ENCODE measurements around the gene ABTB1.

The ABTB1 gene

DNA sequence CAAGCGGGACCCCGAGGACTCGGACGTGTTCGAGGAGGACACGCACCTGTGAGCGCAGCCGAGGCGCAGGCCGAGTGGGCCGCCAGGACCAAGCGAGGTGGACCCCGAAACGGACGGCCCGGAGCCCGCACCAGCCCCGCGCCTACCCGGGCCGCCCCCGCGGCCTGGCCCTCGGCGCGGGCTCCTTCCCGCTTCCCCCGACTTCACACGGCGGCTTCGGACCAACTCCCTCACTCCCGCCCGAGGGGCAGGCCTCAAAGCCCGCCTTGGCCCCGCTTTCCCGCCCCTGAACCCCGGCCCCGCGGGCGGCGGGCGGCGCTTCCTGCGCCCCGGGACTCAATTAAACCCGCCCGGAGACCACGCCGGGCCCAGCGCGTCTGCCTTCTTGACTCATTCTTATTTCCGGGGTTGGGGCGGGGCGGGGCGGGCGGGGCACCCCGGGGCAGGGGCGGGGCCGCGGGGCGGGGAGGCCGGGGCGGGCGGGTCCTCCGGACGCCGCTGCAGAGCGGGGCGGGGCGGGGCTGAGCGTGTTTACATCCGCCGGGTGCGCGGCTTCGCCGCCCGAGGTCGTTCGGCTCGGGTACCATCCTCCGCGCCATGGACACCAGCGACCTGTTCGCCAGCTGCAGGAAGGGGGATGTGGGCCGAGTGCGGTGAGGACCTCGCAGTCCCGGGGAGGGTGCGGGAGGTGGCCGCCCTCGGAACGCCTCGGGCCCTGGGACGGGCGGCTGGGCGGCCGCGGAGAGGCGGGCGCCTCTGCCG is at the start of gene ABTB1:
TSS of gene ABTB1 (plus strand) at position 524 of the 762 bp plus-strand sequence. CDS start at position 598, 74 bp downstream.
- peak; percentile 55 to 85 (median 73) for DNase-seq (ENCODE audit: low read depth in 2 of 3, low spot score in 1 of 3)

DNA sequence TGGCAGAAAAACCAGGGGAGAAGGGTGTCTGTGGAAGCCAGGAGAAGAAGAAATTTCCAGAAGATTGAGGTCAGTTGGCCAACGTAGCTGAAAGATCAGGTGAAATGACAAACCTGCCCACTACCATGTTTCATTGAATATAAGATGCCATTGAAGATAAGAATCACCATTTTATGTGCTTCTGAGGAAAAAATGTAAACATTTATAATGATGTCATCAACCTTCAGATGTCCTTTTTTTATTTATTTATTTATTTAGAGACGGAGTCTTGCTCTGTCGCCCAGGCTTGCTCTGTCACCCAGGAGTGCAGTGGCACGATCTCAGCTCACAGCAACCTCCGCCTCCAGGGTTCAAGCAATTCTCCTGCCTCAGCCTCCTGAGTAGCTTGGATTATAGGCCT is 48.7 kb upstream of the ABTB1 start:
- no peak for DNase-seq (ENCODE audit: low read depth in 2 of 3, low spot score in 1 of 3)

DNA sequence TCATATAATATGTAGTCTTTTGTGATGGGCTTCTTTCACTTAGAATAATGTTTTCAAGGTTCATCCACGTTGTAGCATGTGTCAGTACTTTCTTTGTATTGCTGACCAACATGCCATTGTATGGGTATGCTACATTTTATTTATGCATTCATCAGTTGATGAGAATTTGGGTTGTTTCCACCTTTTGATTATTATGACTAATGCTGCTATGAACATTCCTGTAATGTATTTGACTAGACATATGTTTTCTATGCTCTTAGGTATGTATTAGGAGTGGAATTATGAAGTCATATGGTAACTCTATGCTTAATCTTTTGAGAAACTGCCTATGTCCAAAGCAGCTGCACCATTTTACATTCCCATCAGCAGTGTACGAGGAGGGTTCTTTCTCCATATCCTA is 46.9 kb upstream of the ABTB1 start:
- DNase-seq (ENCODE audit: low read depth in 2 of 3, low spot score in 1 of 3) = no peak

DNA sequence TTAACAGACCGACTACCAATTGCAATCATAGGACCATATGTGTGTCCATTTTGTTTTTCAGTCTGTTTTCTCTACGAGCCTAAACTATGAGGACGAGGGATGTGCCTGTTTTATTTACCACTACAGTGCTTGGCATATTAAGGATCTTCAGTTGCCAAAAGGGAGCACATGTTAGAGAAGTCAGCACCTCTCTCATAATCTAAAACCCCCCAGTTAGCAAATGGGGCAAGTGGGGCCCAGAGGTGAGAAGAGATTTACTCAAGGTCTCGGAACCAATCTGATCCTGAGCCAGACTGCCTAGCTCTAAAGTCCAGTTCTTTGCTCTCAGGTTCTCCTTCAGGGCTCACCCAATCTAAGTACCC is 44.3 kb upstream of the ABTB1 start:
- DNase-seq (ENCODE audit: low read depth in 2 of 3, low spot score in 1 of 3) = no peak

DNA sequence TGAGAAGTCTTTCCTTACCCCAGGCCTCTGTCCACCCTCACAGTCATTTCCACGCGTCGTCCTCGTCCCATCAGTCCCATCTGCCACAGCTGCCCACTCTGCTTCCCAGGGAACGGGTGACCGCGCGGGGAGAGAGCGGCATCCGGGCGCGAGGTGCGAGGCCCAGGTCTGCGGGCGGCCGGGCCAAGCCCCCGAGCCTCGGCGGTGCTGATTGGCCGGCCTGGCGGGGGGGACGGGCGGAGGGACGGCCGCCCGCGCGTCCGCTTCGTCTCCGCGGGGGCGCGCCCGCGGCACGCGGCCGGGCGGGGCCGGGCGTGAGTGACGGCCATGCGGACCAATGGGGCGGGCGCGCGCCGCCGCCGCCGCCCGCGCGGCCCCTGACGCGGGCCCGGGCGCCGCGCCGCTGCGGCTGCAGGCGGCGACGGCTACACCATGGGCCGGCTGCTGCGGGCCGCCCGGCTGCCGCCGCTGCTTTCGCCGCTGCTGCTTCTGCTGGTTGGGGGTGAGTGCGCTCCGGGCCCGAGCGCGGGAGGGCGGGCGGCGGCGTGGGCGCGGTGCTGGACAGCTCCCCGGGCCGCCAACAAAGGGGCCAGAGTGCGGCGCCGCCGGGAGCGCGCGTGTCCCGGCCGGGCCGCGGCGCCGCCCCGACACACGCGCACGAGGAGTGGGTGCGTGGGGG is 43.8 kb upstream of the ABTB1 start, which contains the start of gene PODXL2:
TSS of gene PODXL2 (plus strand) at position 398 of the 679 bp plus-strand sequence. CDS start at position 433, 35 bp downstream.
- DNase-seq (ENCODE audit: low read depth in 2 of 3, low spot score in 1 of 3) = no peak

DNA sequence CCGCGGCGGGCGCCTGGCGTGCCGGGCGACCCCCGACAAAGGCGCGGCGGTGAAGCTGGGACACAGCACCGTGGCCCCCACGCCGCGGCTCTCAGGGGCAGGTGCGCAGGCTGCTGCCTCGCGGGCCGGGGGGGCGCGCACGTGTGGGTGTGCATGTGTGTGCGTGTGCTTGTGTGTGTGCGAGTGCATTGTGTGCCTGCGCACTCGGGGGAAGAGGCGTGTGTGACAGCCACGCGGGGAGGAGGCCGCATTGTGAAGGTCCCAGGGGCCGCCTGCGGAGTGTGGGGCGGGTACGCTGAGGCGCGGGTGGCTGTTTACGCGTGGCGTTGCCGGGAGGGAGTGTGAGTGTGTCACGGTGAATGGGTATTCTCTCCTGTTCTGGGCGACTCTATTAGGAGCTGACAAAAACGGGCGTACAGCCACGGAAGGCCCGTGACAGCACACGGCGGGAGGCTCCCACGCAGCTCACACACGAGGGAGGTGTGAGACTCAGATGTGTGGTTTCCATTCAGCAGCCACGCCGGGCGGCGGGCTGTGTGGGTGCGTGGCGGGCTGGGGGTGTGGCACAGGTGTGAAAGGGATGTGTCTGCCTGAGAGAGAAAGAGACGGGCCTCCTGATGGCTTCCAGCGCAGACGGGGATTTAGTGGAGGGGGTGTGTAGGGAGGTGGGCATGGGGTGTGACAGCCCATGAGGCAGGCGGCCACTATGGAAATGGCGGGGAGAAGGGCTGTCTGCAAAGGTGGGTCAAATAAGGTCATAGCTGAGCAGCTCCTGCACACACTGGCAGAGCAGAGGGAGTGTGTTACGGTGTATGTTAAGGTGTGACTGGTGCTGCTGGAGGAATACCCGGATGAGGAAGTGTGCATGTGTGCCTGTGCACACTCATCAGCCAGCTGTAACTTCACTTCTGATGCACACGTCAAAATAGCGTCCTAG is 43.0 kb upstream of the ABTB1 start:
- DNase-seq (ENCODE audit: low read depth in 2 of 3, low spot score in 1 of 3) = no peak

DNA sequence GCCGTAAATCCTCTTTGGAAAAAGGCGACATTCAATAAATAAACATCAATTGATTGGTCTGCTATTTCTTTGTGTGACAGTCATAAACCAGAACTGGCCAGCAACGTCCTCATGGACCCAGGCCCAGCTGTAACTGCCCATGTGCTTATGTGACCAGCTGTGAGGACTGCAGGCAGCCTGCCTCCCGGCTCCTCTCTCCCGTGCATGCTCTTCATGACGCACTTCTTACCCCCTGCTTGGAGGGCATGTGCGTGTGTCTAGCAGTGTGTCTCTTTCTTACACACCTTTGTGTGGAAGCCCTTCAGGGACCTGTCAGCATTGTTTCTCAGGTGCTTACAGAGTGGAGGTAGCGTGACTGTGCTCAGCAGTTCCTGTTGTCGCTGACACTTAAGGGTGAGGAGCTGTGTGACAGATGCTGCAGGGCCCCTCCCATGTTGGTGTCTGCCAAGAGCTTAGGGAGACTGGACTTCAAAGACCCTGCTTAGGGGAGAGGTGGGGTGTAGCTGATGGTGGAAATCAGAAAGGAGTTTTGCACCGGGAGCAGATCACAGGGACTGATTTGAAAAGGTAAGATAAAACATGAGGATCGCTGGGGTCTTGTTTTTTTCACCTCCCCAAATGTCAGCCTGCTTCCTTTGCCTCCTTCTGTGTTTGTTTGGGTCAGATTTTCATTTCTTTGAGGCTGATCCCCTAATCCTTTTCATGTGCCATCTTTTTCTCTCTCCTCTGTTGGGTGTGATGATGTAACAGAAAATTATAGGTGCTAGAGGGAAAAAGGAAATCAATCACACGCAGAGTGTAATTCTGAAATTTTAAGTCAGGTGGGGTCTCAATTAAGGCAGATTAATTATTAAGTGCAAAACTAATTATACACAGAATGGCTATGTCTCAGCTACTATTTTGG is 41.7 kb upstream of the ABTB1 start:
- DNase-seq (ENCODE audit: low read depth in 2 of 3, low spot score in 1 of 3) = no peak

DNA sequence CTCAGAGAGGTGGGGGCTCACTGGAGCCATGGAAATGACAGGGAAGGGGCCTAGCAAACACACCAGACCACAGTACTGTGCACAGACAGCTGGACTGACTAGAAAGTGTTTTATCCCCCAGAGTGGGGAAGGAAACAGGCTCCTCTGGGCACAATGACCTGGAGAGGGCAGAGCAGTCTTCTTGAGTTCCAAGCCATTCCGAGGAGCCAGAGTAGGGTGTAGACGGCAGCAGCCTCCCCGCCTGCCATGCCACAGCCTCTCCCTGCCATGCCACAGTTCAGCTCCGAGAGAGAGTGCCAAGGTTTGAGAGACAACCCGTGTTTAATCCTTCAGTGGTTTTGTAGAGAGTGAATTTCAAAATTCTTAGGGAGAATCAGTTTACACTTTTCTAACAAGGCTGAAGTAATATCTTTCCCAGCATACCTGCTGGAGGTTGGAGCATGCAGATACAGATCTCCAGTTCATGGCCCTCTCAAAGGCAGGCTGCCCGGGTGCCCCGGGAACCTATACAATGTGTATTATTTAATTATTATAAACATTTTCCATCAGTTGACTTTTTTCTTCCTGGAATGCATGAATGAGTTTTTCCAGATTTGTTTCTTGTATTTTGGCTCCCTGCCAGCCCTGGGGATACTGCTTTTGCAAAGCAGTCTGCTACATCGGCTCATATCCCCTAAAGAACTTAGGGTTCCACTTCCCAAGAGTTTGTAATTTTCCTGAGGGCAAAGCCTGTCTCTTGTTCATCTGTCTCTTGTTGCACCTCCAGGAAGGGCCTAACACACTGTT is 40.5 kb upstream of the ABTB1 start:
- no peak for DNase-seq (ENCODE audit: low read depth in 2 of 3, low spot score in 1 of 3)

DNA sequence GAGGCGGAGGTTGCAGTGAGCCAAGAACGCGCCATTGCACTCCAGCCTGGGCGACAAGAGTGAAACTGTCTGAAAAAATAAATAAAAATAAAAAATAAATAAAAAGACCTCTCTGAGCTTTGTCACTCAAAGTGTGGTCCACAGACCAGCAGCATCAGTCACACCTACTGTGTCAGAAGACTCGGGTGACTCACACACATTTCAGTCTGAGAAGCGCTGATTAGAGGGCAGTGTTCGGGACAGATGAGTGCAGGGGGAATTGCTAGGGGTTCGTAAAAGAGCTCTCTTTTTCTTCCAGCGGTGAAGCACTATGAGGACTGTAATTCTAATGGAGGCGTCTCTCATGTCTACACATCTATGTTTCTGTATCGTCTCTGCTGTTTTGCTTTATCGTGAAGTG is 38.1 kb upstream of the ABTB1 start:
- DNase-seq (ENCODE audit: low read depth in 2 of 3, low spot score in 1 of 3) = no peak

DNA sequence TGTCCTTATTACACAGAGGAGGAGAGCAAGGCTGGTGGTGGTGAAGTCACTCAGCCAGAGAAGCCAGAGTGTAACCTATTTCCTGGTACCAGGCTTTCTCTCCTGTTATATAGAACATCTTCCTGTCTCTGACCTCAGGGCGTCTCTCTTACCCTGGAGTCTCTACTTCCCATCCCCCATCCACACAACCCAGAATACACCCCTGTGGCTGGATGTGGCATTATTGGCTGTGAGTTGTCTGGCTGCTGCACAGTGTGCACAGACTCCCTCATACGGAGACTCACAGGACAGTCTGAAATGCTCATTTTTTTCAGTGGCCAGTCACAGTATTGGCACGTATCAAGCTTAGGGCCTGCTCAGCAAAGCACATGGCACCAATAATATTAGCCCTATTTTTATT is 35.2 kb upstream of the ABTB1 start:
- DNase-seq (ENCODE audit: low read depth in 2 of 3, low spot score in 1 of 3) = peak in 1 of 3 donors; percentile 10

DNA sequence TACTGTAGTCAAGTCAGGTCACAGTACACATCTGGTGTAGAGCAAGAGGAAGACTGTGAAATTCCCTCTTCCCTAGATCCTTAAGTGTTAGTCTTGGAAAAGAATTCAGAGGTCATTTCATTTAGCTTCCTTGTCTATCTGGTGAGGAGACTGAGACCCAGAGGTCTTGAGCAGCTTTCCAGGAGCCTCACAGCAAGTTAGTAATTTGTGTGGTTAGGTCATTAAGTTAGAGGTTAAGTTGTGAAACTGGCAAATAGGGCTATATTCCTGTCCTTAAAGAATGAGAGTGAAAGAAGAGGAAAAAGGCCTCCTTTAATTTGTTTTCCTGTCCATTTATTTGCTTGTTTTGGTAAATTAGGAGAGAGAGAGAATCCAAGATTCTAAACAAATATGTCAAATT is 34.8 kb upstream of the ABTB1 start:
- no peak for DNase-seq (ENCODE audit: low read depth in 2 of 3, low spot score in 1 of 3)

DNA sequence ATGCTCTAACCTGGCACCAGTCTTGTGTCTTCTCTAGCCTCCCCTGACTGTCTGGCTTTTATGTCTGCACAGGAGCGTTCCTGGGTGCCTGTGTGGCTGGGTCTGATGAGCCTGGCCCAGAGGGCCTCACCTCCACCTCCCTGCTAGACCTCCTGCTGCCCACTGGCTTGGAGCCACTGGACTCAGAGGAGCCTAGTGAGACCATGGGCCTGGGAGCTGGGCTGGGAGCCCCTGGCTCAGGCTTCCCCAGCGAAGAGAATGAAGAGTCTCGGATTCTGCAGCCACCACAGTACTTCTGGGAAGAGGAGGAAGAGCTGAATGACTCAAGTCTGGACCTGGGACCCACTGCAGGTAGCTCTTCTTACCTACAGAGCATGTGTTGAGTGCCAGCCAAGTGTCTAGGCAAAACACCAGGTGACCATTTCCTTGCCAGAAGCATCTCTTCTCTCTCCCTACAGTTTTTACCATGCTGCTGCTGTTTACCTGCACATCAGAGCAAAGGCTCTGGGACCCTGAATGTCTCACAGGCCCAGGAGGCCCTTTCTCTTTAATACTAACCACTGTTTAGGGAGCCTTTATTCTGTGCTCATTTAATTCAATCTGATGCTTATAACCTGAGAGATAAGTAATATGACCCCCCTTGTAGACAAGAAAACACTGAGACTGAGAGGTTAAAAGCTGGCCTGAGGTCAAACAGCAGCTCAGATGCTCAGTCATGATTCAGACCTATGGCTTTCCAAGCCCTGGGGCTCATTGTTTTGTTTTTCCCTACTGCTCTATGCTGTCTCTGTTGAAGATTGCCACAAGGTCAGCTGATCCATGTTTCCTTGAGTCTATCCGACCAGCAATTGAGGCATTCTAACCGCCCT is 33.3 kb upstream of the ABTB1 start:
- DNase-seq (ENCODE audit: low read depth in 2 of 3, low spot score in 1 of 3) = no peak

DNA sequence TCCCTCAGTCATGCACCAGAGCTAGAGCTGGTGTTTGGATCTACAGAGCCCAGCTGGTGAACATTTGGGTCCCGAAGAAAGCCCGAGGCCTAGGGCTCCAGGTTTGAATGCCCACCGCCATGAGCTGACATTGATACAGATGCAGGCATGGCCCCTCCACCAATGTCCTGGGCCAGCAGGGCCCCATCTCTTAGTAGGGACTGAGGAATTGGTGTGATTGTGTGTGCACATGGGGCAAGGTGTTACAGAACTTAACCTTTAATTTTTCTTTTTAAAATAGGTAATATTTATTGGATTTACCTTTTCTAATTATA is 32.8 kb upstream of the ABTB1 start:
- DNase-seq (ENCODE audit: low read depth in 2 of 3, low spot score in 1 of 3) = no peak

DNA sequence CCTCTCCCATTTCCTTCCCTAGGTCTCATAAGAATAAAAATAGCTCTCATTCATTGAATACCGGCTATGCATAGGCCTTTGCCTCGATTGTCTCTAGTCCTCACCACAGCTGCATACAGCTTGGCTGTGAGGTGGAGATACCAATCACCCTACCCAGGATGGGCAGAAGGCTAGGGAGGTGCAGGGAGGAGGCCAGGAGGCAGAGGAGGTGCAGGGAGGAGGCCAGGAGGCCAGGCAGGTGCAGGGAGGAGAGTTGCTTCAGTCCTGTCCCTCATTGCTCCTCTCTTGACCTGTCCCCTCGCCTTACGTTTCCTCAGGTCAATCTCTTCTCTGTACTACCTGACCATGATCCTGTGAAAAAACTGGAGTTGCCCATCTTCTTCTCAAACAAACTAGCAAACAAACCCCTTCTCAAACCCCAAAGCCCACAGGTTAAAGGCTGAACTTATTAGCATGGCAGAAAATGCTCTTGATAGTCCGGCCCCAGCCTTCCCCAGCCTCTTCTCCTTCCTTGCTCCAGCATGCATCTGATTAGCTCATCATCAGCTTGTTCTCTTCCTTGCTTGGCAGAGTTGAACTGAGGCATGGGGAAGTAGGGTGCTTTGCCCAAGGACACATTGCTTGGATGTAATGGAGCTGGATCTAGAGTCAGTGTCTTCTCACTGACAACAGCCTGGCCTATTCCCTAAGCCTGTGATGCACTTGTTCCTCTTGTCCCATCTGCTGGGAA is 27.9 kb upstream of the ABTB1 start:
- DNase-seq (ENCODE audit: low read depth in 2 of 3, low spot score in 1 of 3) = no peak

DNA sequence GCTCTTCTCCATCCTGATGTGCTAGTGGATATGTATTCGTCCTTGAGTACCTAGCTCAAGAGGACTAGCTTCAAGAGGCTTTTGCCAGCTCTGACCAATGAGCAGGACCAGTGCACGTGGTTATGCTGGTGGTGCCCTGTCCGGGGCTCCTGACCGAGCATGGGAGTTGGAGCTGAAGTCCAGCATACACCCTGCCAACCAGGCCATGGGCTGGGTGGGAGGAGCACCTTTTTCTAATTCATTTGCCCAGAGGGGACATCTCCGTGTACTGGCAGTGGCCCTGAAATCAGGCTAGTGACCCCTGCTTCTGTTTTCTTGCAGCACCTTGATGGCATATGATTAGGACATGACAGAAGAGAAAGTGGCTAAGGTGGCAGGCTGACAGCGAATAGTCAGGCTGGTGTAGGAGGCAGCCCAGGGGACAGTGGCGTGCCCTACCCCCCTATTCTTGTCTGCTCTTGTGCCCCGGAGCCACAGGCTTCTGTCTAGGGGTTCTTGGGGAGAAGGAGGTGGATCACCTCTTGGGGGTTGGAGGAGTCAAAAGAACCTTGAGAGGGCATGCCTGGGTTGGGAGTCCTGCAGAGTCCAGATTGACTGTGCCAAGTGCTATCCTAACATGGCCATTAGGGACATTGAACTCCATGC is 27.3 kb upstream of the ABTB1 start:
- DNase-seq (ENCODE audit: low read depth in 2 of 3, low spot score in 1 of 3) = no peak

DNA sequence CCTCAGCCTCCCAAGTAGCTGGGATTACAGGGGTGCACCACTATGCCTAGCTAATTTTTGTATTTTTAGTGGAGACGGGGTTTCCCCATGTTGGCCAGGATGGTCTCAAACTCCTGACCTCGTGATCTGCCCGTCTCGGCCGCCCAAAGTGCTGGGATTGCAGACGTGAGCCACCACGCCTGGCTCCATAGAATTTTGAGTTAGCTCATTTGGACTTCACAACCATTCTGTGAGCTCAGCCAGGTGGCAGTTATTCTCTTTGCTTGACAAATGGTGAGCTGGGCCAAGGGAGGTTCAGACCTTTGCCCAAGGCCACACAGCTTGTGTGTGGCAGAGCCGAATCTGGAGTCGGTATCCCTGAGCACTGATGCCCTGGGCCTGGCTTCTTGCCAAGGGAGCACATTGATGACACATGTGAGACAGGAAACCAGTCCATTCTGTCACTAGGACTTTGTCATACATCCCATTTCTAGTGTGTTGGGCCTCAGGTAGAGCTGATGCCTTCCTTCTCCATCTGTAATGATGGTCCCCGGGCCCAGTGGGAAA is 26.2 kb upstream of the ABTB1 start:
- DNase-seq (ENCODE audit: low read depth in 2 of 3, low spot score in 1 of 3) = no peak

DNA sequence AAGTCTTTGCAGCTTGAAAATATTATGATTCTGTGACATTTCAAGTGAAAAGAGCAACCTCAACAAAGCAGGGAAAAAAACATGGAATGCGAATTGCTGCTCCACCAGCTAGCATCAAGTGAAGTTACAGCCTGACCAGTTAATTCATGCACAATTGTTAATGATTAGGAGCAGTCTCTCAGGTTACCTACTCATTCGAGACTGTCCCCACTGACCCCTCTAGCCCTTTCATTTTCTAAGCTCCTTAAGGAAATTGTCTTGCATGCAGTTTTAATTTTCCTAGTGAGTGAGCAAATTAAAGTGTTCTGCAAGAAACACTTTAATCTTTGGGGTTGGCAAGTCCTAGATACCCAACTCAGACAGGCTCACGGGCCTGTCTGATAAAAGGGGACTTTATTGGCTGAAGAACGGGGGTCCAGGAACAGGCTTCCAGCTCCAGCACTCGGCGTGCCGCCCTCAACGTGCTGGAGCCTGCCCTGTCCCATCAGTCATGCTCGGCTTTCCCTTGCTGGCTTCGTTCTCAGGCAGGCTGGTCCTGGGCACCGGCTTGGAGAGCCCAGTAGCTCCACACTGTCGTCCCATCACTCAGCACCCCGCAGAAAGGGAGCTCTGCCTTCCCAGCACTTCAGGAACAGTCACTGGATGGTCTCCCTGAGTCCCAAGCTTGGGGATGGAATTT is 25.4 kb upstream of the ABTB1 start:
- no peak for DNase-seq (ENCODE audit: low read depth in 2 of 3, low spot score in 1 of 3)
